ENCODE results near the gene TAOK3.

- TF ChIP-seq CTCF (IDR thresholded peaks at IDR 0.05) = no peak
- TF ChIP-seq EZH2 (IDR thresholded peaks at IDR 0.05; ENCODE audit: borderline replicate concordance, insufficient read depth, low read depth, low read length, poor library complexity, severe bottlenecking) = no peak
Measured at GRCh38 chr12:118337194-118337838, 35.4 kb downstream of the TAOK3 start.

Data from B cell (primary cell).